ENCODE results near the gene SPA17. TPM values are rescaled to one million over a fixed set of nuclear protein-coding genes. Genes with fewer than 3 reads are reported as not detected.

The SPA17 gene
- total and polyA plus RNA-seq, 2 of the 8 experiments (the other 6 are each of a cell fraction or from before 2014, with no cell fraction given) = 3.7 to 5.2 TPM

- no peak overlapping the region for H4K5ac ChIP-seq (ENCODE audit: insufficient read length, low read depth, low read length)
- ChIA-PET POLR2A (ENCODE audit: partially characterized antibody) (no interaction called here), CTCF (ENCODE audit: partially characterized antibody) (interaction anchor here (0.6 to 21.1 kb wide), 2 partner anchors 24 to 1183 kb away, joined by 4 to 382 read pairs; partner anchors contain the start of genes ESAM and VSIG2)
- no peak overlapping the region for H2BK20ac ChIP-seq (ENCODE audit: low read length)
- no peak overlapping the region for H3K14ac ChIP-seq (ENCODE audit: insufficient read length)
- H3K4me3 ChIP-seq (ENCODE audit: extremely low read depth in 1 of 4, insufficient read depth in 2 of 4, low read depth in 3 of 4, low read length in 4 of 4) = no peak overlapping the region
- no peaks in the 10 kb centered on the region for H3K9me3 ChIP-seq (ENCODE audit: insufficient read depth in 2 of 2, low read depth in 1 of 2, low read length in 1 of 2)
- H3K27ac ChIP-seq (ENCODE audit: low read depth, low read length) = no peak overlapping the region
- H4K91ac ChIP-seq (replicated peaks; ENCODE audit: insufficient read length, low read length) = no peak overlapping the region
- 86% methylated on average over 4 of the region's 4 CpGs; no CpG with 5 or more reads in 1 of the 2 experiments for WGBS, 2 experiments (ENCODE audit: extremely low coverage in 1 of 2, insufficient coverage in 1 of 2, insufficient read length in 1 of 2, insufficient replicate concordance in 2 of 2, low coverage in 1 of 2, low lambda C conversion rate in 2 of 2, missing lambda C conversion rate in 1 of 2)
- H3K56ac ChIP-seq (replicated peaks; ENCODE audit: insufficient read length, low read depth, low read length) = no peak overlapping the region
- no peaks in the 10 kb centered on the region for H3K4me1 ChIP-seq (replicated peaks in 1 of 4; ENCODE audit: control insufficient read depth in 3 of 4, insufficient read depth in 4 of 4, low read length in 3 of 4)
- no peaks in the 10 kb centered on the region for H3K36me3 ChIP-seq (ENCODE audit: control insufficient read depth in 2 of 4, insufficient read depth in 4 of 4, low read length in 3 of 4)
- H3K23ac ChIP-seq (ENCODE audit: insufficient read length) = no peak overlapping the region
- no peak overlapping the region for H2BK15ac ChIP-seq (ENCODE audit: low read length)
- H3K9ac ChIP-seq (replicated peaks in 1 of 4; ENCODE audit: extremely low read depth in 1 of 4, low read depth in 3 of 4, low read length in 3 of 4) = no peak overlapping the region
- H4K20me1 ChIP-seq (replicated peaks in 1 of 2; ENCODE audit: control insufficient read depth in 1 of 2, insufficient read depth in 2 of 2, low read length in 2 of 2) = no peaks in the 10 kb centered on the region
- no peak overlapping the region for H2BK5ac ChIP-seq (ENCODE audit: low read depth, low read length)
- no peaks in the 10 kb centered on the region for H3K79me1 ChIP-seq (ENCODE audit: low read depth, low read length)
- no peak overlapping the region for H2BK12ac ChIP-seq (ENCODE audit: low read depth, low read length)
- no peak for DNase-seq (ENCODE audit: low read depth in 1 of 2, low spot score in 2 of 2)
- H3K4me2 ChIP-seq (ENCODE audit: insufficient read depth in 1 of 2, low read depth in 2 of 2, low read length in 2 of 2) = no peak overlapping the region
- no peak overlapping the region for H4K8ac ChIP-seq (ENCODE audit: extremely low read depth, insufficient read depth, low read length)
- H2AFZ ChIP-seq (ENCODE audit: low read length) = no peak overlapping the region
- H3K27me3 ChIP-seq (replicated peaks in 1 of 4; ENCODE audit: control insufficient read depth in 3 of 4, extremely low read depth in 1 of 4, insufficient read depth in 3 of 4, low read length in 3 of 4) = peaks cover 3 to 23% (median 12%) of the 10 kb centered on the region in 4 experiments; a peak in 6 of 7 replicates
- H2AK5ac ChIP-seq (ENCODE audit: low read depth, low read length) = no peak overlapping the region
- no peaks in the 10 kb centered on the region; the same call in 1 of the 2 replicates for H3K23me2 ChIP-seq (ENCODE audit: low read depth, low read length)
- TF ChIP-seq SP4 (IDR thresholded peaks at IDR 0.05; ENCODE audit: low read length) (no peak), SIRT6 (IDR thresholded peaks at IDR 0.05; ENCODE audit: low read length) (no peak), ATF2 (IDR thresholded peaks at IDR 0.05; ENCODE audit: low read length) (no peak), ATF3 (IDR thresholded peaks at IDR 0.05; ENCODE audit: insufficient read depth, low read depth, low read length) (no peak)
- H3K79me2 ChIP-seq (ENCODE audit: control insufficient read depth in 1 of 2, insufficient read depth in 2 of 2, low read length in 2 of 2) = no peaks in the 10 kb centered on the region
- H3K4ac ChIP-seq (replicated peaks; ENCODE audit: insufficient read length, low read depth, low read length) = no peak overlapping the region
- no peak overlapping the region for H2BK120ac ChIP-seq (replicated peaks; ENCODE audit: low read depth, low read length)
- H3K18ac ChIP-seq (ENCODE audit: extremely low read depth, low read length) = no peak overlapping the region
- FAIRE-seq = no peak
Observed at GRCh38 chr11:124732230-124732629, 58.5 kb downstream of the SPA17 start.

Data from H1 (cell line).